Measurements from ENCODE around the gene IL17A.
"Not testable (repeated sequence)": the region's sequence is repeated elsewhere in the genome, so short reads cannot be mapped to it uniquely, and the experiment has no call there.

IL17A gene

GRCh38 chr6:52164319-52165094, 21.7 kb upstream of the IL17A start:
- DNase-seq: no peak

GRCh38 chr6:52167267-52167666, 18.9 kb upstream of the IL17A start:
- DNase-seq: no peak

GRCh38 chr6:52168351-52168750, 17.8 kb upstream of the IL17A start:
- DNase-seq: not testable (repeated sequence)

- DNase-seq: no peak
These were observed 12.1 kb upstream of the IL17A start for GRCh38 chr6:52174118-52174517.

- no peak for DNase-seq
These were observed 9.6 kb upstream of the IL17A start for GRCh38 chr6:52176550-52176949.

GRCh38 chr6:52177961-52178360, 8.2 kb upstream of the IL17A start:
- DNase-seq: no peak

GRCh38 chr6:52180787-52181558, 5.2 kb upstream of the IL17A start:
- DNase-seq: no peak

GRCh38 chr6:52183131-52183713, 3.0 kb upstream of the IL17A start:
- no peak for DNase-seq

GRCh38 chr6:52186480-52186879, 305 bp downstream of the IL17A start:
- no peak for DNase-seq

GRCh38 chr6:52187098-52187497, 923 bp downstream of the IL17A start:
- DNase-seq: no peak

- no peak for DNase-seq
These were observed 3.8 kb downstream of the IL17A start for GRCh38 chr6:52189974-52190373.

- DNase-seq: no peak
These were observed 4.2 kb downstream of the IL17A start for GRCh38 chr6:52190409-52190808.

GRCh38 chr6:52191824-52192223, 5.6 kb downstream of the IL17A start:
- DNase-seq: no peak

- no peak for DNase-seq
These were observed 9.7 kb downstream of the IL17A start for GRCh38 chr6:52195886-52196285.

- DNase-seq: not testable (repeated sequence)
These were observed 13.9 kb downstream of the IL17A start for GRCh38 chr6:52200088-52200487.

- no peak for DNase-seq
These were observed 14.9 kb downstream of the IL17A start for GRCh38 chr6:52201046-52201445.

GRCh38 chr6:52201493-52201892, 15.3 kb downstream of the IL17A start:
- DNase-seq: no peak

GRCh38 chr6:52207066-52207465, 20.9 kb downstream of the IL17A start:
- DNase-seq: no peak

- DNase-seq: no peak
These were observed 22.4 kb downstream of the IL17A start for GRCh38 chr6:52208612-52209011.

- no peak for DNase-seq
These were observed 23.6 kb downstream of the IL17A start for GRCh38 chr6:52209770-52210169.

GRCh38 chr6:52210227-52210626, 24.1 kb downstream of the IL17A start:
- DNase-seq: no peak

GRCh38 chr6:52213127-52213526, 27.0 kb downstream of the IL17A start:
- no peak for DNase-seq

GRCh38 chr6:52215787-52216186, 29.6 kb downstream of the IL17A start:
- no peak for DNase-seq
